Type B pancreatic cell (in vitro differentiated cells): ENCODE data around the gene C11orf91. TPM values are rescaled to one million over a fixed set of nuclear protein-coding genes. Genes with fewer than 3 reads are reported as not detected.

ENCODE experiments used
- DNase-seq: peaks from one replicate; pipeline ENCODE4 v3.0.0; 2021; ENCODE audit warnings: mixed read lengths; ENCODE audit not compliant: unreplicated experiment; ENCODE audit errors: extremely low spot score
- H3K27ac Mint-ChIP-seq: 2 replicates; pipeline ENCODE4 v1.8.0; 2021; ENCODE audit warnings: mild to moderate bottlenecking, mixed read lengths
- H3K27me3 Mint-ChIP-seq: 2 replicates; pipeline ENCODE4 v1.8.0; 2021; ENCODE audit warnings: mixed read lengths
- H3K36me3 Mint-ChIP-seq: 2 replicates; pipeline ENCODE4 v1.8.0; 2021; ENCODE audit warnings: mixed read lengths
- H3K4me1 Mint-ChIP-seq: one replicate; pipeline ENCODE4 v1.8.0; 2021; ENCODE audit warnings: mixed read lengths; ENCODE audit not compliant: unreplicated experiment
- H3K4me3 Mint-ChIP-seq: 2 replicates; pipeline ENCODE4 v1.8.0; 2021; ENCODE audit warnings: mild to moderate bottlenecking, mixed read lengths
- H3K9me3 Mint-ChIP-seq: 2 replicates; pipeline ENCODE4 v1.8.0; 2021; ENCODE audit warnings: mixed read lengths
- CTCF ChIP-seq: fragments of 200-600 bp; sonication (generic); conservative IDR thresholded peaks from 2 replicates; pipeline ENCODE4 v1.5.0; 2021; ENCODE audit warnings: antibody characterized with exemption, mild to moderate bottlenecking
- total RNA-seq: library from RNA; stranded (reverse); gene quantifications from 2 replicates; pipeline ENCODE4 v1.2.1, GENCODE V29; 2021; ENCODE audit warnings: low replicate concordance

C11orf91 gene
- total RNA-seq, 1 donor from 2014 or later, result not detected

GRCh38 chr11:33694346-33695050 lies 6.1 kb downstream of the C11orf91 start:
- H3K4me1 Mint-ChIP-seq, result peaks cover 40% of the 10 kb centered on the region
- TF ChIP-seq CTCF, result no peak

DNA sequence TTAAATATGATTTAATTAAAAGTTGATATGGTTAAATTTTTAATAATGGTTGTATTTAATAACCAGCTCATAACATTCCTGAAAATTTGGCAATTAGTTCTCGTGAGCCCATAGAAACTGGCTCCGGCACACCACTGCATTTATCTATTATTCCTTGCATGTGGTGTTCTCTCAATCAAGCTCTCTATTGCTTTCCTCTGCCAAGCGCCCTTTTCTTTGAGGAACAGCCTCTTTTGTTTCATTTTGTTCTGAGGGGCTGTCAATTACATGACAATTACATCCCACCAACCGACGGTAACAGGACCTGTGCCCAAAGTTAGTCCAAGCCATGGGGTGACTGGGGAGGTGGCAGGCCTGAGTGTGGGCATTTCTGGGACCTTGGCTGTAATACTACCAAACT lies 8.1 kb downstream of the C11orf91 start:
- Mint-ChIP-seq H3K9me3 (no peaks in the 10 kb centered on the region), H3K36me3 (no peaks in the 10 kb centered on the region), H3K4me3 (no peak overlapping the region), H3K27me3 (peaks cover 11% of the 10 kb centered on the region), H3K27ac (peak overlapping the region; percentile 90), H3K4me1 (peaks cover 43% of the 10 kb centered on the region)
- TF ChIP-seq CTCF, result no peak
- DNase-seq, result no peak

More at GRCh38 chr11:33694346-33695050, 6.1 kb downstream of the C11orf91 start:
- Mint-ChIP-seq H3K4me3 (no peak overlapping the region), H3K27ac (no peak overlapping the region), H3K36me3 (no peaks in the 10 kb centered on the region), H3K9me3 (no peaks in the 10 kb centered on the region), H3K27me3 (peaks cover 14% of the 10 kb centered on the region)
- DNase-seq, result no peak

GRCh38 chr11:33692013-33692504 lies 8.6 kb downstream of the C11orf91 start:
- Mint-ChIP-seq H3K27me3 (peaks cover 11% of the 10 kb centered on the region), H3K36me3 (no peaks in the 10 kb centered on the region), H3K27ac (peak overlapping the region; percentile 90), H3K4me1 (peaks cover 43% of the 10 kb centered on the region), H3K9me3 (no peaks in the 10 kb centered on the region), H3K4me3 (peak overlapping the region; percentile 29)
- TF ChIP-seq CTCF, result no peak
- no peak for DNase-seq

GRCh38 chr11:33691066-33691864 lies 9.4 kb downstream of the C11orf91 start:
- no peaks in the 10 kb centered on the region for H3K9me3 Mint-ChIP-seq
- TF ChIP-seq CTCF, result no peak
- no peak overlapping the region for H3K4me3 Mint-ChIP-seq
- no peak for DNase-seq
- H3K27me3 Mint-ChIP-seq, result peaks cover 4% of the 10 kb centered on the region
- H3K4me1 Mint-ChIP-seq, result peaks cover 42% of the 10 kb centered on the region
- H3K36me3 Mint-ChIP-seq, result no peaks in the 10 kb centered on the region
- H3K27ac Mint-ChIP-seq, result peak overlapping the region; percentile 90

GRCh38 chr11:33690290-33691065 lies 10.1 kb downstream of the C11orf91 start:
- no peak overlapping the region for H3K4me3 Mint-ChIP-seq
- TF ChIP-seq CTCF, result no peak
- H3K27me3 Mint-ChIP-seq, result no peaks in the 10 kb centered on the region
- no peaks in the 10 kb centered on the region for H3K9me3 Mint-ChIP-seq
- H3K27ac Mint-ChIP-seq, result peak overlapping the region; percentile 90
- no peaks in the 10 kb centered on the region for H3K36me3 Mint-ChIP-seq
- H3K4me1 Mint-ChIP-seq, result peaks cover 39% of the 10 kb centered on the region
- no peak for DNase-seq
